ENCODE data around the gene SERPINE1. TPM values are rescaled to one million over a fixed set of nuclear protein-coding genes. Genes with fewer than 3 reads are reported as not detected.
"Not testable (repeated sequence)": the region's sequence is repeated elsewhere in the genome, so short reads cannot be mapped to it uniquely, and the experiment has no call there.

SERPINE1 gene
- total RNA-seq, 4 donors from 2014 or later = 2.4 to 8.3 (median 3.3) TPM

GRCh38 chr7:101116898-101117297 lies 10.0 kb upstream of the SERPINE1 start:
- Histone ChIP-seq H3K27me3 (no peaks in the 10 kb centered on the region), H3K4me1 (no peaks in the 10 kb centered on the region), H3K4me3 (no peak overlapping the region), H3K36me3 (no peaks in the 10 kb centered on the region), H3K9me3 (no peaks in the 10 kb centered on the region), H3K27ac (no peak overlapping the region)
- DNase-seq = no peak
- TF ChIP-seq POLR2A (IDR thresholded peaks at IDR 0.05) (no peak), CTCF (IDR thresholded peaks at IDR 0.05) (no peak)

GRCh38 chr7:101118856-101119255 lies 8.0 kb upstream of the SERPINE1 start:
- no peaks in the 10 kb centered on the region for H3K36me3 ChIP-seq
- H3K4me3 ChIP-seq = no peak overlapping the region
- H3K9me3 ChIP-seq = no peaks in the 10 kb centered on the region
- H3K27ac ChIP-seq = no peak overlapping the region
- DNase-seq = no peak
- TF ChIP-seq POLR2A (IDR thresholded peaks at IDR 0.05) (no peak), CTCF (IDR thresholded peaks at IDR 0.05) (no peak)
- H3K4me1 ChIP-seq = peaks cover 0 to 6% (median 0%) of the 10 kb centered on the region in 4 donors
- no peaks in the 10 kb centered on the region for H3K27me3 ChIP-seq

GRCh38 chr7:101119876-101120275 lies 7.0 kb upstream of the SERPINE1 start:
- TF ChIP-seq CTCF (IDR thresholded peaks at IDR 0.05) (no peak), POLR2A (IDR thresholded peaks at IDR 0.05) (no peak)
- H3K4me1 ChIP-seq = peaks cover 0 to 13% (median 0%) of the 10 kb centered on the region in 4 donors
- no peaks in the 10 kb centered on the region for H3K36me3 ChIP-seq
- no peak overlapping the region for H3K4me3 ChIP-seq
- no peak overlapping the region for H3K27ac ChIP-seq
- no peaks in the 10 kb centered on the region for H3K9me3 ChIP-seq
- H3K27me3 ChIP-seq = no peaks in the 10 kb centered on the region
- DNase-seq = no peak

- H3K4me3 ChIP-seq = no peak overlapping the region
- H3K27me3 ChIP-seq = no peaks in the 10 kb centered on the region
- peaks cover 0 to 16% (median 0%) of the 10 kb centered on the region in 4 donors for H3K4me1 ChIP-seq
- TF ChIP-seq CTCF (IDR thresholded peaks at IDR 0.05) (no peak), POLR2A (IDR thresholded peaks at IDR 0.05) (no peak)
- no peaks in the 10 kb centered on the region for H3K36me3 ChIP-seq
- no peak overlapping the region for H3K27ac ChIP-seq
- DNase-seq = no peak
- no peaks in the 10 kb centered on the region for H3K9me3 ChIP-seq
Observed at GRCh38 chr7:101120315-101120714, 6.6 kb upstream of the SERPINE1 start.

GRCh38 chr7:101121631-101121990 lies 5.3 kb upstream of the SERPINE1 start:
- Histone ChIP-seq H3K4me1 (peaks cover 0 to 27% (median 2%) of the 10 kb centered on the region in 4 donors), H3K4me3 (peak overlapping the region in 1 of 4 donors; percentile 47), H3K27ac (peak overlapping the region; percentile 44 to 87 (median 60))
- not testable (repeated sequence) for H3K9me3 ChIP-seq, DNase-seq, H3K36me3 ChIP-seq, H3K27me3 ChIP-seq

GRCh38 chr7:101121991-101122932 lies 4.6 kb upstream of the SERPINE1 start:
- peak overlapping the region; percentile 1 to 49 (median 39) for H3K4me3 ChIP-seq
- peak overlapping the region; percentile 44 to 87 (median 60) for H3K27ac ChIP-seq
- H3K27me3 ChIP-seq = no peaks in the 10 kb centered on the region
- peak; percentile 21 to 70 (median 62) for DNase-seq
- H3K9me3 ChIP-seq = no peaks in the 10 kb centered on the region
- H3K4me1 ChIP-seq = peaks cover 0 to 33% (median 6%) of the 10 kb centered on the region in 4 donors
- H3K36me3 ChIP-seq = no peaks in the 10 kb centered on the region
- TF ChIP-seq CTCF (IDR thresholded peaks at IDR 0.05) = no peak
- no peak for TF ChIP-seq POLR2A (IDR thresholded peaks at IDR 0.05)

All from Peyer's patch (tissue), 4 donors.